OCI-LY3 (cell line): ENCODE results near the gene TDRD9.

Experiments used
- H2AFZ ChIP-seq: fragments of 200-600, 300-600 bp; shearing (Covaris generic); 2 replicates; pipeline ENCODE4 v1.6.0; 2014; ENCODE audit warnings: antibody characterized with exemption, low read depth, low read length
- H3K27ac ChIP-seq: fragments of 200-600, 300-600 bp; sonication (generic); 2 replicates; pipeline ENCODE4 v1.5.1; 2014; ENCODE audit warnings: mild to moderate bottlenecking, low read length, moderate library complexity, mixed read lengths
- H3K27me3 ChIP-seq: fragments of 200-600, 300-600 bp; sonication (generic); 2 replicates; pipeline ENCODE4 v1.6.1; 2014; ENCODE audit warnings: low read depth, low read length, mixed read lengths
- H3K36me3 ChIP-seq: fragments of 200-600, 300-600 bp; sonication (generic); replicated peaks from 2 replicates; pipeline ENCODE3; 2014; ENCODE audit warnings: low read depth, low read length, mixed read lengths
- H3K4me1 ChIP-seq: fragments of 300-600, 200-600 bp; sonication (generic); 2 replicates; pipeline ENCODE4 v1.6.1; 2014; ENCODE audit warnings: low read length, mixed read lengths
- H3K4me2 ChIP-seq: fragments of 200-600, 300-600 bp; sonication (generic); 2 replicates; pipeline ENCODE4 v1.6.1; 2014; ENCODE audit warnings: low read length, mixed read lengths
- H3K4me3 ChIP-seq: fragments of 300-600, 200-600 bp; sonication (generic); 2 replicates; pipeline ENCODE4 v1.5.1; 2014; ENCODE audit warnings: antibody characterized with exemption, mild to moderate bottlenecking, low read length, moderate library complexity
- H3K79me2 ChIP-seq: fragments of 300-600, 200-600 bp; shearing (Covaris generic); 2 replicates; pipeline ENCODE4 v1.6.1; 2014; ENCODE audit warnings: mild to moderate bottlenecking, low read length, mixed read lengths
- H3K9ac ChIP-seq: fragments of 300-600, 200-600 bp; shearing (Covaris generic); 2 replicates; pipeline ENCODE4 v1.6.0; 2014; ENCODE audit warnings: mild to moderate bottlenecking, low read length, moderate library complexity
- H3K9me3 ChIP-seq: fragments of 200-600, 300-600 bp; shearing (Covaris generic); 2 replicates; pipeline ENCODE4 v1.6.1; 2014; ENCODE audit warnings: low read length, mixed read lengths; ENCODE audit not compliant: insufficient read depth
- H4K20me1 ChIP-seq: fragments of 200-600, 300-600 bp; sonication (generic); 2 replicates; pipeline ENCODE4 v1.6.1; 2016; ENCODE audit warnings: low read length, mixed read lengths; ENCODE audit not compliant: insufficient read depth
- EZH2phosphoT487 ChIP-seq: fragments of 200-600 bp; shearing (Covaris generic); IDR thresholded peaks from 2 replicates; pipeline ENCODE4 v1.6.1; 2018; ENCODE audit warnings: antibody characterized with exemption, mixed run types, low read depth
- TF ChIP-seq, protein P1 (sequence below): fragments of 200-600, 300-600 bp; sonication (generic); IDR thresholded peaks from 2 replicates; pipeline ENCODE4 v1.5.1; 2014; ENCODE audit warnings: antibody characterized with exemption, low read length, low read depth

The TDRD9 gene, protein sequence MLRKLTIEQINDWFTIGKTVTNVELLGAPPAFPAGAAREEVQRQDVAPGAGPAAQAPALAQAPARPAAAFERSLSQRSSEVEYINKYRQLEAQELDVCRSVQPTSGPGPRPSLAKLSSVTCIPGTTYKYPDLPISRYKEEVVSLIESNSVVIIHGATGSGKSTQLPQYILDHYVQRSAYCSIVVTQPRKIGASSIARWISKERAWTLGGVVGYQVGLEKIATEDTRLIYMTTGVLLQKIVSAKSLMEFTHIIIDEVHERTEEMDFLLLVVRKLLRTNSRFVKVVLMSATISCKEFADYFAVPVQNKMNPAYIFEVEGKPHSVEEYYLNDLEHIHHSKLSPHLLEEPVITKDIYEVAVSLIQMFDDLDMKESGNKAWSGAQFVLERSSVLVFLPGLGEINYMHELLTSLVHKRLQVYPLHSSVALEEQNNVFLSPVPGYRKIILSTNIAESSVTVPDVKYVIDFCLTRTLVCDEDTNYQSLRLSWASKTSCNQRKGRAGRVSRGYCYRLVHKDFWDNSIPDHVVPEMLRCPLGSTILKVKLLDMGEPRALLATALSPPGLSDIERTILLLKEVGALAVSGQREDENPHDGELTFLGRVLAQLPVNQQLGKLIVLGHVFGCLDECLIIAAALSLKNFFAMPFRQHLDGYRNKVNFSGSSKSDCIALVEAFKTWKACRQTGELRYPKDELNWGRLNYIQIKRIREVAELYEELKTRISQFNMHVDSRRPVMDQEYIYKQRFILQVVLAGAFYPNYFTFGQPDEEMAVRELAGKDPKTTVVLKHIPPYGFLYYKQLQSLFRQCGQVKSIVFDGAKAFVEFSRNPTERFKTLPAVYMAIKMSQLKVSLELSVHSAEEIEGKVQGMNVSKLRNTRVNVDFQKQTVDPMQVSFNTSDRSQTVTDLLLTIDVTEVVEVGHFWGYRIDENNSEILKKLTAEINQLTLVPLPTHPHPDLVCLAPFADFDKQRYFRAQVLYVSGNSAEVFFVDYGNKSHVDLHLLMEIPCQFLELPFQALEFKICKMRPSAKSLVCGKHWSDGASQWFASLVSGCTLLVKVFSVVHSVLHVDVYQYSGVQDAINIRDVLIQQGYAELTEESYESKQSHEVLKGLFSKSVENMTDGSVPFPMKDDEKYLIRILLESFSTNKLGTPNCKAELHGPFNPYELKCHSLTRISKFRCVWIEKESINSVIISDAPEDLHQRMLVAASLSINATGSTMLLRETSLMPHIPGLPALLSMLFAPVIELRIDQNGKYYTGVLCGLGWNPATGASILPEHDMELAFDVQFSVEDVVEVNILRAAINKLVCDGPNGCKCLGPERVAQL (N-terminal part only)

DNA sequence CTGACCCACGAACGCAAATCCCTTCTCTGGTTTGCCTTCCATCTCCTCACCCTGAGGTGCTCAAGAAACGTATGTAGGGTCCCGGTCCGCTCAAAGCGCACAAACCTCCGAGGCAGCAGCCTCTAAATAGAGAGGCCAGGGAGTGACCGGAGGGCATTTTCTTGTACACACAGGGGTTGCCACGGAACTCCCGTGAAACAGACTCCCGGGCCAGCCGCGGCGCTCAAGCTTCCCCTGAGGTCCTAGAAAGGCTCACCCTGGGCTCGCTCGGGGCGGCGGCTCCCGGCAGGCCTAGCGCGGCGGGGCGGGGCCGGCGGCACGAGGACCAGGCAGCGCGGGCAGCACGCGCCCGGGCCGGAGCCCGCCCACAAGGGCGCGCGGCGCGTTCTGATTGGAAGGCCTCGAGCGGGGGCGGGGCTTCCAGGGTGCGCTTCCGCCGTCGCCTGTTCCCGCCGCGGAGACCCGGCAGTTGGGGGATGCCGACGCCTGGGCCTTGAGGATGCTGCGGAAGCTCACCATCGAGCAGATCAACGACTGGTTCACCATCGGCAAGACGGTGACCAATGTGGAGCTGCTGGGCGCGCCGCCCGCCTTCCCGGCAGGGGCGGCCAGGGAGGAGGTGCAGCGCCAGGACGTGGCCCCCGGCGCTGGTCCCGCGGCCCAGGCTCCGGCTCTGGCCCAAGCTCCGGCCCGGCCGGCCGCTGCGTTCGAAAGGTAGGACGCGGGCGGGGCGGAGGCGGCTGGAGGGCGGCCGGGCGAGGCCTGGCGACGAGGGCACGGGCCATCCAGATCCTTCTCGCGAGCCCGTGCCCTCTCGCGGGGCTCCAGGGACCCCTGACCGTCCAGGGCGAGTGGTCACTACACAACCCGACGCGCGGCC is at the start of gene TDRD9:
TDRD9 (plus strand) TSS at position 446 of the 880 bp plus-strand sequence; CDS start at position 500, 54 bp downstream.
- H3K4me2 ChIP-seq: no peak within 1 kb of the TSS
- H3K9ac ChIP-seq: no peak within 1 kb of the TSS
- H4K20me1 ChIP-seq: no peaks in the 10 kb centered on the region
- no peaks in the 10 kb centered on the region for H3K36me3 ChIP-seq
- TF ChIP-seq, protein P1, sequence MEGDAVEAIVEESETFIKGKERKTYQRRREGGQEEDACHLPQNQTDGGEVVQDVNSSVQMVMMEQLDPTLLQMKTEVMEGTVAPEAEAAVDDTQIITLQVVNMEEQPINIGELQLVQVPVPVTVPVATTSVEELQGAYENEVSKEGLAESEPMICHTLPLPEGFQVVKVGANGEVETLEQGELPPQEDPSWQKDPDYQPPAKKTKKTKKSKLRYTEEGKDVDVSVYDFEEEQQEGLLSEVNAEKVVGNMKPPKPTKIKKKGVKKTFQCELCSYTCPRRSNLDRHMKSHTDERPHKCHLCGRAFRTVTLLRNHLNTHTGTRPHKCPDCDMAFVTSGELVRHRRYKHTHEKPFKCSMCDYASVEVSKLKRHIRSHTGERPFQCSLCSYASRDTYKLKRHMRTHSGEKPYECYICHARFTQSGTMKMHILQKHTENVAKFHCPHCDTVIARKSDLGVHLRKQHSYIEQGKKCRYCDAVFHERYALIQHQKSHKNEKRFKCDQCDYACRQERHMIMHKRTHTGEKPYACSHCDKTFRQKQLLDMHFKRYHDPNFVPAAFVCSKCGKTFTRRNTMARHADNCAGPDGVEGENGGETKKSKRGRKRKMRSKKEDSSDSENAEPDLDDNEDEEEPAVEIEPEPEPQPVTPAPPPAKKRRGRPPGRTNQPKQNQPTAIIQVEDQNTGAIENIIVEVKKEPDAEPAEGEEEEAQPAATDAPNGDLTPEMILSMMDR: no peak
- TF ChIP-seq EZH2phosphoT487: no peak
- no peak within 1 kb of the TSS for H3K4me3 ChIP-seq
- H3K27ac ChIP-seq: no peak within 1 kb of the TSS
- H3K79me2 ChIP-seq: no peaks in the 10 kb centered on the region
- H3K4me1 ChIP-seq: no peaks in the 10 kb centered on the region
- H3K27me3 ChIP-seq: peaks cover 4% of the 10 kb centered on the region; the same call in 1 of the 2 replicates
- no peak within 1 kb of the TSS for H2AFZ ChIP-seq
- no peaks in the 10 kb centered on the region for H3K9me3 ChIP-seq

DNA sequence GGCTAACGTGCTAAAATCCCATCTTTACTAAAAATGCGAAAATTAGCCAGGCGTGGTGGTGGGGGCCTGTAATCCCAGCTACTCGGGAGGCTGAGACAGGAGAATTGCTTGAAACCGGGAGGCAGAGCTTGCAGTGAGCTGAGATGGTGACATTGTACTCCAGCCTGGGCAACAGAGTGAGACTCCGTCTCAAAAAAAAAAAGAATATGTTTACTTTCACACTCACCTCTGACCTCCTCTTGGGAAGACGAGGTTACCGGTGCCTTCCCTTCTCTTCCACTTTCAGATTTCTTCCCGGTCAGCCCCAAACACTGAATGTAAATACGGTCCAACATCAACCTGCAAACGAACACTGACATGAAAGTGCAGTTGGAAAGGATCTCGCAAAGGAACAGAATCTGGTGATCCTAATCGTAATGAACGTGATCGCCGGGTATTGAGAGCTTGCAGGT is 49.1 kb upstream of the TDRD9 start:
- no peak overlapping the region for H3K9ac ChIP-seq
- no peaks in the 10 kb centered on the region for H3K9me3 ChIP-seq
- no peaks in the 10 kb centered on the region for H3K79me2 ChIP-seq
- no peaks in the 10 kb centered on the region for H4K20me1 ChIP-seq
- no peak overlapping the region for H2AFZ ChIP-seq
- H3K27ac ChIP-seq: no peak overlapping the region
- H3K4me1 ChIP-seq: no peaks in the 10 kb centered on the region
- TF ChIP-seq, protein P1: no peak
- no peak for TF ChIP-seq EZH2phosphoT487
- no peaks in the 10 kb centered on the region for H3K36me3 ChIP-seq
- H3K4me2 ChIP-seq: no peak overlapping the region
- no peak overlapping the region for H3K4me3 ChIP-seq
- no peaks in the 10 kb centered on the region for H3K27me3 ChIP-seq

DNA sequence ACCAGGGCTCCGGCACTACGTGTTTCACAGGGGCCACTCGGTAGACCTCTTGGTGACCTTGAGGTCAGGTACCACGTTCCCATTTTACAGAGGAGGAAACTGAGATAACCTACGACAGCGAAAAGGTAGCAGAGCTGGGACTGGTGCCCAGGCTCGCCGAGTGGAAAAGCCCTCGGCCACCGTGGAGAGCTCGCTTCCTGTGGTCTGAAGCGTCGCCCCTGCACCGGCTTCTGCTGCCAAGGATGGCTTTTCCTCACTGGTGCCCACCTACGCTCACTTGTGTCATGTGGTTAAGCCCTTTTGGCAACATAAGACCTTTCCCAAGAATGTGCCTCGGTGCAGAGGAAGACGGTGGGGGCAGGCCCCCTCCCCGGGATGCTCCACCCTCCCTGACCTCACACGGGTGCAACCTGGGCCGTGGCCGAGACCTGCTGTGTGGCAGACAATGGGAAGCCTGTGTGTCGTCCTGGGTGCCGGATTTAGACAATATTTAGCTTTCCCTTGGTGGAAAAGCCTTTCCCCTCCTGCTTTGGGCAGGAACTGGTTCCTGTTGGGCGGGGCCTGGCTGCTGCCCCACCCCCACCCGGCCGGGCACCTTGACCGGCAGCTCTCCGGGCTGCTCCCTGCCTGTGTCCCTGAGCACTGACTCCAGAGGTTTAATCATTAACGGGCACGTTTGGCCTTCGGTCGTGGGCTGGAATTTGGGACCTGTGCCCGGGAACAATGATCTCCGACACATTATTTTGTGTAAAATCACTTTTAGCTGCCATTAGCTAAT is 48.5 kb upstream of the TDRD9 start:
- Histone ChIP-seq H2AFZ (no peak overlapping the region), H3K9me3 (no peaks in the 10 kb centered on the region), H3K9ac (no peak overlapping the region), H3K79me2 (no peaks in the 10 kb centered on the region), H3K27ac (no peak overlapping the region), H3K4me3 (no peak overlapping the region), H3K27me3 (0 out of 2 replicates have a peak, but pooled peaks cover 3% of the 10 kb centered on the region), H3K4me1 (no peaks in the 10 kb centered on the region), H3K36me3 (no peaks in the 10 kb centered on the region), H3K4me2 (no peak overlapping the region), H4K20me1 (no peaks in the 10 kb centered on the region)
- TF ChIP-seq, protein P1: no peak
- no peak for TF ChIP-seq EZH2phosphoT487
